Measurements from ENCODE around the gene COL4A2. TPM values are rescaled to one million over a fixed set of nuclear protein-coding genes. Genes with fewer than 3 reads are reported as not detected.

Gene COL4A2
- polyA plus RNA-seq, 1 donor (not counting 4 experiments of a cell fraction or from before 2014, with no cell fraction given), result 30.7 TPM

DNA sequence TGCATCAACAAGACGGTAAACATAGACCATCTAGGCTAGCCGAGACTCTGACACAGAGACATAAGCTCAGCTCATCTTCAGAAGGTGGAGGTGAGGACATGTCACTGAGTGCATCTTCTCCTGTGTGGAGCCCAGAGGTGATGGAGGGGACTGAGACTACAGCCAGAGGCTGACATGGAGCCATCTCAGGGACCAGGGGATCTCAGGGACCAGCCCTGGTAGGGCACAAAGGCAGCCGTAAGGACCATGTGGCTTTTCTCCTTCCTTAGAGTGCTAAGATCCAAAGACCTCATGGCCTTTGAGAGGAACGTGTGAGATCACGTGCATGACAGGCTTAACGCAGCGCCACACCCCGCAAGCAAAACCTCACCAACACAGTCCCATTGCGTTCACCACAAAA, 127.5 kb downstream of the COL4A2 start:
- Histone ChIP-seq H3K4me1 (ENCODE audit: control insufficient read depth, extremely low read depth, insufficient read depth, low read length) (peaks cover 8% of the 10 kb centered on the region), H3K9me3 (ENCODE audit: control insufficient read depth, low read depth, low read length) (no peaks in the 10 kb centered on the region), H3K36me3 (ENCODE audit: control insufficient read depth in 2 of 2, extremely low read depth in 1 of 2, insufficient read depth in 2 of 2, low read length in 2 of 2) (peaks cover 16 to 29% of the 10 kb centered on the region in 2 experiments), H3K9ac (ENCODE audit: control insufficient read depth, extremely low read depth, insufficient read depth, low read length) (no peak overlapping the region), H3K27ac (ENCODE audit: control insufficient read depth, insufficient read depth, low read length) (no peak overlapping the region), H4K20me1 (ENCODE audit: control insufficient read depth, extremely low read depth, insufficient read depth, low read length) (no peaks in the 10 kb centered on the region), H3K27me3 (ENCODE audit: control insufficient read depth, extremely low read depth, insufficient read depth, low read length) (no peaks in the 10 kb centered on the region), H3K4me3 (ENCODE audit: control insufficient read depth in 2 of 3, extremely low read depth in 1 of 3, insufficient read depth in 2 of 3, low read depth in 1 of 3, low read length in 3 of 3) (no peak overlapping the region), H3K4me2 (ENCODE audit: control insufficient read depth, extremely low read depth, insufficient read depth, low read depth, low read length) (no peak overlapping the region), H3K9me1 (ENCODE audit: control insufficient read depth, extremely low read depth, insufficient read depth, low read length) (no peaks in the 10 kb centered on the region), H2AFZ (ENCODE audit: control insufficient read depth, low read length) (no peak overlapping the region), H3K79me2 (ENCODE audit: control insufficient read depth, insufficient read depth, low read length) (no peaks in the 10 kb centered on the region)
- FAIRE-seq, result peak; percentile 5
- TF ChIP-seq, protein P1, sequence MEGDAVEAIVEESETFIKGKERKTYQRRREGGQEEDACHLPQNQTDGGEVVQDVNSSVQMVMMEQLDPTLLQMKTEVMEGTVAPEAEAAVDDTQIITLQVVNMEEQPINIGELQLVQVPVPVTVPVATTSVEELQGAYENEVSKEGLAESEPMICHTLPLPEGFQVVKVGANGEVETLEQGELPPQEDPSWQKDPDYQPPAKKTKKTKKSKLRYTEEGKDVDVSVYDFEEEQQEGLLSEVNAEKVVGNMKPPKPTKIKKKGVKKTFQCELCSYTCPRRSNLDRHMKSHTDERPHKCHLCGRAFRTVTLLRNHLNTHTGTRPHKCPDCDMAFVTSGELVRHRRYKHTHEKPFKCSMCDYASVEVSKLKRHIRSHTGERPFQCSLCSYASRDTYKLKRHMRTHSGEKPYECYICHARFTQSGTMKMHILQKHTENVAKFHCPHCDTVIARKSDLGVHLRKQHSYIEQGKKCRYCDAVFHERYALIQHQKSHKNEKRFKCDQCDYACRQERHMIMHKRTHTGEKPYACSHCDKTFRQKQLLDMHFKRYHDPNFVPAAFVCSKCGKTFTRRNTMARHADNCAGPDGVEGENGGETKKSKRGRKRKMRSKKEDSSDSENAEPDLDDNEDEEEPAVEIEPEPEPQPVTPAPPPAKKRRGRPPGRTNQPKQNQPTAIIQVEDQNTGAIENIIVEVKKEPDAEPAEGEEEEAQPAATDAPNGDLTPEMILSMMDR (optimal IDR thresholded peaks at IDR 0.05 in 1 of 3, IDR thresholded peaks at IDR 0.05 in 1 of 3, conservative IDR thresholded peaks at IDR 0.05 in 1 of 3; ENCODE audit: extremely low read depth in 1 of 3, insufficient read depth in 2 of 3, low read length in 3 of 3), result no peak
- no peak for DNase-seq (ENCODE audit: low read depth, low spot score)
- dilution Hi-C loops (cut with MboI; ENCODE audit: extremely low pct_ligation_motif_present, low sequenced_read_pairs), result no loop called here

DNA sequence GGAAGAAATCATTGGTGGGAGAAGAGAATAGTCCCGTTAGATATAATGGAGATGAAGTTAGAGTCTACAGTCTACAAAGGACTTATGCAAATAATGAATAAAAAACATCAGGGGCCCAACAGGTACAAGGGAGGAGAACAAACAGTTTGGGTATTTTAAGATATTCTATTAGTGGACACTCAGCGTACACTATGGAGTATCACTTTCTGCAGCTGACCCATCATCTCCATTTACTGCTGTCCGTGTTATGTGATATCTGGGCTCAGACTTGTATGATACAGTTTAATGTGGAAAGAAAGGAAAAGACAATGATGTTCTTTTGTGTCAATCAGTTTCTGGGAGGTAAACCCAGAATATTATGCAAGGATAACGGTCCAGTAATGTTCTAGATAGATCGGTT, 128.2 kb downstream of the COL4A2 start:
- no peak overlapping the region for H3K9ac ChIP-seq (ENCODE audit: control insufficient read depth, extremely low read depth, insufficient read depth, low read length)
- peaks cover 16 to 27% of the 10 kb centered on the region in 2 experiments for H3K36me3 ChIP-seq (ENCODE audit: control insufficient read depth in 2 of 2, extremely low read depth in 1 of 2, insufficient read depth in 2 of 2, low read length in 2 of 2)
- no peaks in the 10 kb centered on the region for H3K79me2 ChIP-seq (ENCODE audit: control insufficient read depth, insufficient read depth, low read length)
- no peak overlapping the region for H3K27ac ChIP-seq (ENCODE audit: control insufficient read depth, insufficient read depth, low read length)
- dilution Hi-C loops (cut with MboI; ENCODE audit: extremely low pct_ligation_motif_present, low sequenced_read_pairs), result no loop called here
- no peak for DNase-seq (ENCODE audit: low read depth, low spot score)
- H2AFZ ChIP-seq (ENCODE audit: control insufficient read depth, low read length), result no peak overlapping the region
- H3K27me3 ChIP-seq (ENCODE audit: control insufficient read depth, extremely low read depth, insufficient read depth, low read length), result no peaks in the 10 kb centered on the region
- H3K9me1 ChIP-seq (ENCODE audit: control insufficient read depth, extremely low read depth, insufficient read depth, low read length), result no peaks in the 10 kb centered on the region
- no peak for TF ChIP-seq EZH2 (IDR thresholded peaks at IDR 0.05; ENCODE audit: low read length)
- TF ChIP-seq, protein P1 (optimal IDR thresholded peaks at IDR 0.05 in 1 of 3, IDR thresholded peaks at IDR 0.05 in 1 of 3, conservative IDR thresholded peaks at IDR 0.05 in 1 of 3; ENCODE audit: extremely low read depth in 1 of 3, insufficient read depth in 2 of 3, low read length in 3 of 3), result no peak
- H3K9me3 ChIP-seq (ENCODE audit: control insufficient read depth, low read depth, low read length), result no peaks in the 10 kb centered on the region
- H3K4me3 ChIP-seq (ENCODE audit: control insufficient read depth in 2 of 3, extremely low read depth in 1 of 3, insufficient read depth in 2 of 3, low read depth in 1 of 3, low read length in 3 of 3), result no peak overlapping the region
- no peaks in the 10 kb centered on the region for H4K20me1 ChIP-seq (ENCODE audit: control insufficient read depth, extremely low read depth, insufficient read depth, low read length)
- no peak overlapping the region for H3K4me2 ChIP-seq (ENCODE audit: control insufficient read depth, extremely low read depth, insufficient read depth, low read depth, low read length)
- H3K4me1 ChIP-seq (ENCODE audit: control insufficient read depth, extremely low read depth, insufficient read depth, low read length), result peaks cover 8% of the 10 kb centered on the region
- no peak for FAIRE-seq

Measured in keratinocyte (primary cell).